HG03175 (cell line): ENCODE data around the gene FAXDC2.
"Not testable (repeated sequence)": the region's sequence is repeated elsewhere in the genome, so short reads cannot be mapped to it uniquely, and the experiment has no call there.

ENCODE experiments used
- ATAC-seq: cut with Tn5 transposase; IDR thresholded peaks from one replicate; pipeline ENCODE4 v1.9.1; 2021; ENCODE audit warnings: mild to moderate bottlenecking, moderate library complexity; ENCODE audit not compliant: unreplicated experiment

FAXDC2 gene

DNA sequence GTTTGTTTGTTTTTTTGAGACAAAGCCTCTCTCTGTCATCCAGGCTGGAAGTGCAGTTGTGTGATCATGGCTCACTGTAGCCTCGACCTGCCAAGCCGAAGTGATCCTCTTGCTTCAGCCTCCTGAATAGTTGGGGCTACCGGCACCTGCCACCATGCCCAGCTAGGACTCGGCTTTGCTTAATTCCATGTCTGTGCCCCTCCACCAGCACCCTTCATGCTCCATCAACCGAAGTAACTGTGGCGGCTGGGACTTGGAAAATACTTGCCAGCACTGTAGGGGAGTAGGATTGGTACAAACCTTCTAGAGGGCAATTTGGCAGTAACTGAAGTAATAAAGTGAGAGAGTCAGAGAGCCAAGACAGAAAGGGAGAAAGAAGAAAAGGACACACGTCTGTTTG is 19.0 kb downstream of the FAXDC2 start:
- no peak for ATAC-seq

DNA sequence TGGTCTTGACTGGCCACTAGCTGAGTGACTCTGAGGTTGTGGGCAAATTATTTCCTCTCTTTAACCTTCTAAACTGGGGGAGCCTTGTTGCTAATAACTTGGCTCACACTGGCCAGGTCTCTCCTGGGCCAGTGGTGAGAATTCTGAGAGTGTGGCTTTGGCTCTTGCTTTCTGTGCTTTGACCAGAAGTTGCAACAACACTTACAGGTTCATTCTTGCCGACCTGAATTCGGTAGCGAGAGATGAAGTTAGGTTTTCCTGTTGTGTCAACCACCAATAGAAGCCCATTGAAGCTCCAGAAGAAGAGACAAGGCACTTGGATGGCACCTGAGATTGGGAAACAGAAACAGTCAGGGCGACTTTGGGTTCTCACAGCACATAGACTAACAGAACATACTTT is 19.8 kb downstream of the FAXDC2 start:
- no peak for ATAC-seq

DNA sequence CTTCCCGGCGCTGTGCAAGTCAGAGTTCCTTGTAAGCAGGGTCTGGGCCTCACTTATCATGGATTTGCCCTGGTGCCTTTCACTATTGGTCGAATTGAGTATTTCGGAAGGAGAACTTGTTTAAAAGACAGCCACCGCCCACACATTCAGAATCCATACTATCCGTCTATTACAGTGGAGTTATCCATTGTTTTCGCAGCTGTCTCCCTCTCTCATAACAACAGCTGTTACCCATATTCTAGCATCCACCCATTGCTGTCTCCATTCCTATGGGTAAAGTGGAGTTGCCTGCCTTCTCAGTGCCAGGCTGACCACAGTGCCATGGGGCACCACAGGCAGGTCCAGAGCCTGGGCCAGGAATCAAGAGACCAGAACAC is 20.2 kb downstream of the FAXDC2 start:
- no peak for ATAC-seq

DNA sequence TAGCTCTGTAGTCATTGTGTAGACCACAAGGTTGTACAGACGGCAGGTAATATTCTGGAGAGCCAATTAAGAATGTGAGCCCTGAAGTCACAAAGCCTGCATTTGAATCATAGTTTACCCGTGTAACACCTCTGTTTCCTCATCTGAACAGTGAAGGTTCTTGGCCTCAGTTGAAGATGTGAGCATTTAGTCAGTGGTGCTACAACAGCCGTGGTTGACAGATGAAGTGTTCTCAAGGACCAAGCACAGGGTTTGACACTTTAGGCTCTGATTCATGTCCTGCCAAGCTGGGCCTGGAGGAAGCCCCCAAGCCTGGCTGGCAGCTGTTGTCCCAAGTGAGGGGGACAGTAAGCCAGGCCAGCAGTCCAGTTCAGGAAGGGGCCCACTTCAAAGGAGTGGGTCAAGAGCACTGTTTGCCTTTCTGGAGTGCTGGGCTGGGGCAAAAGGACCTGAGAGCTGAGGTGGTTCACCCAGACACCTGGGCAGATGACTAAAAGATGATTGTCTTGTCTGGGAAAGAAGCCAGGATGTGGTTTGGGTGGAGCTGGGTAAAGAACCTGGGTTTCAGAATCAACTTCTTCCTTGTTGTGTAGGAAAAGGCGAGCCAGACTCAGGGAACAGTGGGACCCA is 20.7 kb downstream of the FAXDC2 start:
- no peak for ATAC-seq

DNA sequence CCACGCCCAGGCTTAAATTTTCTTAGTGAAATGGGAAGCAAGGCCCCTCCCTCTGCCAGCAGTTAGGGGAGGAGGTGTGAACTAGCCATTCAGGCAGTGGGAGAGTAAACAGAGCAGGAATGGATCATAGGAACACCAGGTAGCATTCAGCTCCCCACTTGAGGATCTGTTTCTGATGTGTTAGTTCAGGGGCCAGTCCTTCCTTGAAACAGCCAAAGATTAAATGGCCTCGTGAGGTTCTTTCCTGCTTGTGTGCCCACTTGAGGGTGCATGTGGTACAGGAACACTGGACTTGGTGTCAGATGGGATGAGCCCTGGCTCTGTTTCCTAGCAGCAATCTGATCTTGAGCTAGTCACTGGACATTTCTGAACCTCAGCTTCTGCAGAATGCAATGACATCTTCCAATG is 21.2 kb downstream of the FAXDC2 start:
- no peak for ATAC-seq

DNA sequence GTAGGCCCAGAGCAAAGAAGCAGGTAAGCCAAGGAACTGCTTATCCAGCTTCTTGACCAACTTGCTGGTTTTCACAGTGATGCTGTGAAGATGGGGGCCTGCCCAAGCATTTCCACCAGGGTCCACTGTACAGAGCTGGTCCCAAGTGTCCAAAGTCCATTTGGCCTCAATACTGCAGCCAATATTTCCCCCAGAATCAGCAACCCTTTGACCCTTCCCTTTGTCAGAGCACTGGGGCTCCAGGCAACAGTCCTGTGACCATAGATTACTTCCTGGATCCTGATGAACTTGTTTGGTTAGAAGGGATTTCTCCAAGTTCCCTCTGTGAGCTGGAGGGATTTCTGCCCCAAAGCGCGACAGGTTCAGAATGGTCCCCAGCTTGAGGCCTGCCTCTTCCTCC is 26.3 kb downstream of the FAXDC2 start:
- no peak for ATAC-seq

DNA sequence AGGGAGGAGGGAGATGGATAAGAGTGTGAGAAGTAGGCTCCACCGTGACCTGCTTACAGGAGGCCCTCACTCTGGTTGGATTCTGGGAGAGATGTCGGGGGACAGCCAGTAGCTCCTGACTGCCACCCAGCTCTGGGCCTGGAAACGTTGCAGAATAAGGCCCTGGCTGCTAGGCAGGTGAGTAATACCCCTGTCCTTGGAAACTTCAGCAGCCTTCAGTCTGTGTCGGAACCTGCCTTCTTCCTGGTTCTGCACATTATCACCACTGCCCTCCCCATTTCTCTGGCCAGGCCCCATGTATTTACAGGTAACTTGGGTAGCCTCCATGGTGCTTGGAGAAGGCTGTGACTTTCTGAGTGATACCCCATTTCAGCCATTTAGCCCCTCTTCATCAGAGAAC is 26.8 kb downstream of the FAXDC2 start:
- no peak for ATAC-seq

DNA sequence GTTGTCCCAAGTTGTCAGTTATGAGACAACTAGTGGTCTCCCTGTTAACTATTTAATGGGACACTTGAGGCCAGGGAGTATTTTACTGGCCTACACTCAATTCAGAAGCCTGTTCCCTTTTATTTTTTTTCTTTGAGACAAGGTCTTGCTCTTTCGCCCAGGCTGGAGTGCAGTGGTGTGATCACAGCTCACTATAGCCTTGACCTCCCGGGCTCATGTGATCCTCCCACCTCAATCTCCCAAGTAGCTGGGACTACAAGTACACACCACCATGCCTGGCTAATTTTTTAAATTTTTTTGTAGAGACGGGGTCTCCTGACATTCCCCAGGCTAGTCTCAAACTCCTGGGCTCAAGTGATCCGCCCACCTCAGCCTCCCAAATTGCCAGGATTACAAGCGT is 27.5 kb downstream of the FAXDC2 start:
- not testable (repeated sequence) for ATAC-seq

DNA sequence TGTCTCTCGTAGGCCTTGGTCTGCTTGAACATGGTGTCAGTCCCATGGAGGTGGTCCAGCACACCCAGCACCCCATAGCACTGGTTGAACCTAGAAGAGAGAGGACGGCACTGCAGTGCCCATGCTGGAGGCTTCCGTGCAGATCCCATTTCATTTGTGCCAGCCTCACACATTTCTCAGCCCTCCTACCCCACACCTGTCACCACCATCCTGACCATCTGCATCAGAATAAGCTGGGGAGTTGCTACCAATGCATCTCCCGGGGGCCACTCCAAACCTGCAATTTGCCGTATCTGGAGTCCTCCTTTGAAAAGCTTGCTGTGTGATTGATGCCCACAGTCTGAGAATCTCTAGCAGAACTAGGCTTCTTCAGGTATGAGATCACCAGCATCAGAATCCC is 30.0 kb downstream of the FAXDC2 start:
- ATAC-seq = no peak

DNA sequence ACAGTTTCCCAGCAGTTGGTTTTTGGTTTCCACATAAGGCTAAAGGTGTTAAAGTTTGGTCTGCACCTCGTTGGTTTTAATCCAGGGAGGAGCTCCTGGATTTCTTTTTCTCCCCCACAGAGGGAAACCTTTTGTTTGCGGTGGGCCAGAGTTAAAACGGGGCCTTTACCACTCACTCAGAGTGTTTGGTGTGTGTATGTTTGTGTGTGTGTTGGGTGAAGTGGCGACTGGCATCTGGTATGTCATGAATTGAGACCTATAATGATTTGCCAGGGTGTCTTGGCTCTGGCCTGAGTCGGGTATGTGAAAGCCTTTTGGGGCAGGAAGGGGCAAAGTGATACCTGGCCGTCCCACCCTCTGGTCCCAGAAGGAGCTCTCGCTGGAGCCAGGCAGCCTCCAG is 30.9 kb downstream of the FAXDC2 start:
- ATAC-seq = no peak

DNA sequence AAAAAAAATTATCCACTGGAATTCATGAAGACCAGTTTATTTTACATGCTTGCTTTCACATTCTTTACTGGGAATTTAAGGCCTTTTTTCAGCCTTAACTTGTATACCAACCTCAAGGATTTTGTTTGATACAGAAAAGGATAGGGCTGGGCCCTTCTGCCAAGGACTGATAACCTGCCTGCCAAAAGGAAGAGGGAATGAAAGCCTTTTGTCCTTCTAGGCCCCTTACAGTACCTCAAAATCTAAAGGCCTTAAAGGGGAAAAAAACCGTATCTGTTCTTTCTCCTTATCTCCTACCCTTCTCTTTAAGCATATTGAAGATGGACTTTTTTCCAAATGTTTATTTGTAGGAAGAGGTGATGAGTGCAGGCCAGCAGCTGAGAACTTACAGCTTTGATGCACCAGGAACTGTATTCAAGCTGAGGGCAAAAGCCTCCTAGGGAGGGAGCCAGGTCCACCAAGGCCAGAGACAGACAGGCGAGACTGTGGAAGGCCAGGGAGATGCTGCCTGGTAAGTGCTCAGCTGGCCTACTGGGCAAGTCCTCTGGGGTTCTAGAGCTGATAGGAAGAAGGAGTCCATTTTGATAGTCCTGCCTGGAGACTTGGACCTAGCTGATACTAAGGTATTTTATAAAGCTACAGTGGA is 31.8 kb downstream of the FAXDC2 start:
- no peak for ATAC-seq

DNA sequence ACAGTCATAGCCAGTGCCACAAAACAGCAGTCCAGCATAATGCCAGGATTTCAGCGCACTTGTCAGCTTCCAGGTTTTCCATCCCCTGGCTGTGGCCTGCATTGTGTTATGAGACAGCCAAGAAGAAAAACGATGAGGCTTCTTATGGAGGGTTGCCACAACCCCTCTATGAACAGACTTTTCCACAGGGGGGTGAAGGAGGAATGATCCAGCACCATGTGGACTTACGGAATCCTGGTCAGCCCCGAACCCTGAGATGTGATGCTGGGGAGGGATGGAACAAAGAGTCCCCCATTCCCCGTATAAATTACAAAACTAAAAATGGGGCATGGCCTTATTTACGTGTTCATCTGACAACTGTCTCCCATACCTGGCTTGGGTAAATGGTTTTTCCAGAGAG is 32.6 kb downstream of the FAXDC2 start:
- ATAC-seq = no peak

DNA sequence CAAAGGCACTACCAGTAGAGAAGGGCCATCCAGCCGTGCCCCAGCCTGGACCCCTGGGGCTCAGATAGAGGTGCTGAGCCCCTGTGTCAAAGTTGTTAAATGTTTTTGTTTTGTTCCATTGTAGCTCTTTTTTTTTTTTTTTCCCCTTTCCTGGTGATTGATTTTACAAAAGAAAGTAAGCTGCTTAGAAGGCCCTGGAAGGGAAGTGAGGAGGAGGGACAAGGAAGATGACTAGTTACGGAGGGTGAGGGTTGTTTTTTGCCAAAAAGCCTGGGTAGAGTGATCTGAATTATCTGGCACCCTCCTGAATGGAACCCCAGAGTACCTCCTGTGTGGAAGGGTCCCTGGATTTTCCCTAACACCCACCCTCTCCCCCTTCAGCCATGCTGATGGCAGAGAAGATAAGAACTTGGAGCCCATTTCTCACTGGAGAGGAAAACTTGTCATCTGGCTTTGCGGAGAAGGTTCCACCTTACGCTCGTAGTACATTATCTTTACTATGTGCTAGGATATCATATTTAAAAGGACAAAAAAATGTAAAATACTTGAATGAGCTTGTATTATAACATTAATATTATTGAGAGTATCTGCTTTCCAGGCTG is 33.4 kb downstream of the FAXDC2 start:
- ATAC-seq = no peak

DNA sequence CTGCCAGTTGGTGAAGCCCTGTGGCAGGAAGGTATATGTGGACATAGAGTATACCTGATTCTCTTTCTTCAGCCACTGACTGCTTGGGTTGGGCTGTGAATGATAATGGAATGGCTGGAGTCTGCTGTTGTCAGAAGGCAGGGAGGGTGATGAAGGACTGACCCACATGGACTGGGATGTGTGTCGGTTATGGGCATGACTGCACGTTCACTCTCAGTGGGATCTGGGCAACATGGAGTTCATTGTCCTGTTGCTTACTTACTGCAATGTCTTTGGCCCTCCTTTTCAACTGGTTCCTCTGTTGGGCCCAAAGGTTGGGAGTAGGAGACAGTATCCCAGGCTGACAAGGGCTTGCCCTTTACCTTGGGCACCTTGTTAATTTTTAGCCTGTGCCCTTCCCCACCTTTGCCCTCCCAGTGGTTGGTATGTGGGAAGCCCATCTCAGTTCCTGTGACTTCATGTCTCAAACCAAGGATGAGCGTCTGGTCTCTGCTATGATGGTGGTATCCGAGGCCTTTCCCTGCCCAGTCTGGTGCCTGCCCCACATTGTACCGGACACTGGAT is 34.6 kb downstream of the FAXDC2 start:
- ATAC-seq = no peak

DNA sequence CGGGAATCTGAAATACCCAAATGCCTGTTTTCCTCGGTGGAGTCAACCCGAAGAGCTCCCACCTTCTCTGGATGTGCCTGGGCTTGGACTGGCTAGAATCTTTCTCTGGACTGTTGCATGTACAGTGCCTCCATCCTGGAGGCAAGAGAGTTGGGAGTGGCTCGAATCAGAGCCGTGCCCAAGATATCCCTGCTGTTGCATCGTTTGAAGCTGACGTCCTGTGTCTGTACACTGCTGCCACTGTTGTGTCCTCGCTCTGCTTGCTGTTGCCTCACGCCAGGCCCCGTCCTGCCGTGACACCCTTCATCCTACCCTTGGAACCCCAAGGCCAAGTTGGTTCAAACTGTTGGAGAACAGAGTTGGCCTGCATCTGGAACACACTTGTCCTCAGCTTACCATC is 35.4 kb downstream of the FAXDC2 start:
- no peak for ATAC-seq

DNA sequence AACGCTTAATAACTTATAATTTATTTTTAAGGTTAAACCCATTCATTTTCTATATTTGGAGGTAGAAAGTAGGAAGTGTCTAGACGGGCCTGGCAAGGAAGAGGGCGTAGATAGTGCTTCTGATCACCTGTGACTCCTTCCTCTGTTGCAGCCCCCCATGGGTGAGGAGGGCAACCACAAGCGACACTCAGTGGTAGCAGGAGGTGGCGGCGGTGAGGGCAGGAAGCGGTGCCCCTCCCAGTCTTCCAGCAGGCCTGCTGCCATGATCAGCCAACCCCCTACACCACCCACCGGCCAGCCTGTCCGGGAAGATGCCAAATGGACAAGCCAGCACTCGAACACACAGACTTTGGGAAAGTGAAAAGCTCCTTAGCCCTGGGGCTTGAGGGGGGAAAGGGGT is 36.7 kb downstream of the FAXDC2 start:
- no peak for ATAC-seq

DNA sequence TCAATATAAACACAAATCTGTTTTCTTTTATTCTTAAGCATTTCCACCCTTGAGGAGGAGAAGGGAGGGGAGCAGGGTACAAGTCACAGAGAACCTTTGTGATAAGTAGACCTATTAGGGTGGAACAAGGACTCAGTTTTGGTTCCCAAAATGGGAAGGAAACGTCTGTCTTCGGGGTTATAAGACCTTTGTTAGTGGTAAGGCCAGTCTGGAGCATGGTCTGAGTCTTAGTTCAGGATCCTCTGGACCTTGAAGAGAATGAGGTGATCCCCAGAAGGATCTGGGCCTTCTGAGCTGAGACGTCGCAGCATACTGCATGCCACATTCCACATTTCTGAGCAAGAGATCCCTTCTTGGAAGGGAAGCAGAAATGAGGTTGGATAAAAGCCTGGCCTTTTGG is 37.2 kb downstream of the FAXDC2 start:
- no peak for ATAC-seq

DNA sequence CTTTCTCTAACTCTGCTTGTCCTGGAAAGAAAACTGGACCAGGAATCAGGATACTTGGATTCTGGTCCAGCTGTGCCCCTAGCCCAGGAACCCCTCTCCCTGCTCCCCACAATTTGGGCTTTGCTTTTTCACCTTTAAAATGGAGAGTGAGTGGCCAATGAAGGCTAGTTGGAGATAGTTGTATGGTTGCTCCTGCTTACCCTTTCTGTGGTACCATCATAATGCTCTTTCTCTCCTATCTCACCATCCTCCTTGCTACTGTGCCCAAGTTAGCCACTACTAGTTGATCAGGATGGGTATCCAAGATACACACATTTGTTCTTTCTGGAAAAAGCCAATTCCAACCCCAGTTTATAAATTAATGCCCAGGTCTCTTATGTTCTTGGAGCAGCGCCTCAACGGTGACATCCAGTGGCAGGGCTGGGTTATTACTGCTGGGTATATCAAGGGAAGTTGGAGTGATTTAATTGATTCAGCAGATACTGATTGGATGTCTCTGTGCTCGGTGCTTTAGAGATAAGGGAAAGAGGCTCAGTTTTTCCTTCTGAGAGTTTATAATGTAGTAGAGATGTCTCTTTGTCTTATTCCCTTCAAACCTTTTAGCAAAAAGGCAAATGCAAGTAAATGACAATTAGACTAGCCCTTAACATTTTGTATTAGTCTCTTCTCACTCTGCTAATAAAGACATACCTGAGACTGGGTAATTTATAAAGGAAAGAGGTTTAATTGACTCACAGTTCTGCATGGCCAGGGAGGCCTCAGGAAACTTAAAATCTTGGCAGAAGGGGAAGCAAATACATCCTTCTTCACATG is 38.5 kb downstream of the FAXDC2 start:
- ATAC-seq = peak; percentile 86

DNA sequence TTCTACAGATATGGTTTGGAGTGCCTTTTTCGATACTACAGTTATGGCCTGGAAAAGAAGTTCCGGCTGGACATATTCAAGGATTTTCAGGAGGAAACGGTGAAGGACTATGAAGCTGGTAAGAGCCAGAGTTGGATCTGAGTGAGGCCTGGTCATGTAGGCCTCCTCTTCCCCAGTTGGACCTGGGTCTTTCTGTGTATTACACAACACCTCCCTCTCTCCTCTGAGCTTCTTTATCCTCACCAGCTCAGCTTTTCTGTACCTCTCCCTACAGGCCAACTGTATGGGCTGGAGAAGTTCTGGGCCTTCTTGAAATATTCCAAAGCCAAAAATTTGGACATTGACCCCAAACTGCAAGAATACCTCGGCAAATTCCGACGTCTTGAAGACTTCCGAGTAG is 39.2 kb downstream of the FAXDC2 start:
- ATAC-seq = no peak

DNA sequence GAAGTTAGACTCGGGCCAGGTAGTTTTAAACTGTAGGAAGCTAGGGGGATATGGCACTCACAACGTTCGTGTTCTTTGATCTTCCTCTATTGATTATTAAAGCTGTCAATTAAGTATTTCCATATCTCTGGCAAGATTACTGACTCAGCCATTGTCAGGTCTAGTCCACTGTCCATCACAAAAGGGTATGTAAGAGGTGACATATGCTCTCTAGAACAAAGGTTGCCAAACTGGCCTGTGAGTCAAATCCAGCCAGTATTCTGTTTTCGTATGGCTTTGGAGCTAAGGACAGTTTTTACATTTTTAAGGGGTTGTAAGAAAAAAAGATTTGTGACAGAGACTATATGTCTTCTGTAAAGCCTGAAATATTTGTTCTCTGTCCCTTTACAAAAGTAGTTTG is 44.2 kb downstream of the FAXDC2 start:
- ATAC-seq = no peak

DNA sequence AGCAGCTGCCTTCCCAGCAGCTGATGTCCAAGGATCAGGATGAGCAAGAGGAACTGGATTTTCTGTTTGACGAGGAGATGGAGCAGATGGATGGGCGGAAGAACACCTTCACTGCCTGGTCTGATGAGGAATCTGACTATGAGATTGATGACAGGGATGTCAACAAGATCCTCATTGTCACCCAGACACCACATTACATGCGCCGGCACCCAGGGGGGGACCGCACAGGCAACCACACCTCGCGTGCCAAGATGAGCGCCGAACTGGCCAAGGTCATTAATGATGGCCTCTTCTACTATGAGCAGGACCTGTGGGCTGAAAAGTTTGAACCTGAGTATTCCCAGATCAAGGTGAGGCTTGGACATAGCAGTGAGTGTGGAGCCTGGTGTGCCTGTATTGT is 48.4 kb downstream of the FAXDC2 start:
- ATAC-seq = no peak

DNA sequence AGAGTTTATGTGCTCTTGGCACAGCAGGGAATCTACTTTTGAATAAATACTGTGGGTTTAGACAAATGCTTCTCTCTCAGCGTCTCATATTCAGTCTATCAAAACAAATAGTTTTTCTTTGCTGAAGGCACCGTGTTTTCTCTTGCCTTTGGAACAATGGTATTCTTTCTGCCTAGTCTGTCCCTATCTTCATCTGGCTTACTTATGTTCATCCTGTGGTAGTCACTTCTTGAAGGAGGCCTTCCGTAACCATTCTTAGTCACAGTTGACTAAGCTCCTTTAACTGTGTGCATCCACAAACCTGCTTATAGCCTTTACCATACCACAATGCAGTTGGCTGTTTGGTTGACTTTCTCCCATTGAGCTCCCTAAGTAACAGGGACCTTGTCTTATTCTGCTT is 49.3 kb downstream of the FAXDC2 start:
- no peak for ATAC-seq
